ENCODE results near the gene AREL1.

GRCh38 chr14:74683406-74683805 lies 29.5 kb downstream of the AREL1 start:
- no peak for TF ChIP-seq REST (IDR thresholded peaks at IDR 0.05; ENCODE audit: low read depth)
- TF ChIP-seq RAD21 (IDR thresholded peaks at IDR 0.05; ENCODE audit: low read depth), result no peak
- no peak for TF ChIP-seq FOXM1 (IDR thresholded peaks at IDR 0.05; ENCODE audit: borderline replicate concordance, low read depth)
- TF ChIP-seq YY1 (IDR thresholded peaks at IDR 0.05; ENCODE audit: low read depth), result no peak
- TF ChIP-seq MAX (IDR thresholded peaks at IDR 0.05), result no peak
- no peak for TF ChIP-seq TEAD4 (IDR thresholded peaks at IDR 0.05)
- no peak for TF ChIP-seq TAF1 (IDR thresholded peaks at IDR 0.05; ENCODE audit: low read depth)
- no peak for TF ChIP-seq EGR1 (IDR thresholded peaks at IDR 0.05)
- no peak for TF ChIP-seq EP300 (IDR thresholded peaks at IDR 0.05; ENCODE audit: borderline replicate concordance)
- TF ChIP-seq CREB1 (IDR thresholded peaks at IDR 0.05; ENCODE audit: low read depth), result no peak
